ENCODE data around the gene SRXN1.

SRXN1 gene

GRCh38 chr20:664151-664550 lies 11.2 kb upstream of the SRXN1 start:
- no peaks in the 10 kb centered on the region for H3K36me3 ChIP-seq (ENCODE audit: insufficient read depth, low read length)
- H3K9ac ChIP-seq (ENCODE audit: insufficient read length): no peak overlapping the region
- no peak overlapping the region for H3K4me3 ChIP-seq
- DNase-seq (ENCODE audit: low read depth, low spot score): no peak
- no peak for TF ChIP-seq EZH2 (IDR thresholded peaks at IDR 0.05)
- no peak for TF ChIP-seq FOXP2 (optimal IDR thresholded peaks at IDR 0.05; ENCODE audit: control extremely low read depth, extremely low read length, insufficient read depth)
- no peak for TF ChIP-seq POLR2AphosphoS5 (IDR thresholded peaks at IDR 0.05; ENCODE audit: borderline replicate concordance, low read depth, low read length)
- no peaks in the 10 kb centered on the region for H3K9me3 ChIP-seq (ENCODE audit: low read depth, low read length)
- H3K27ac ChIP-seq: no peak overlapping the region

GRCh38 chr20:663315-664090 lies 10.5 kb upstream of the SRXN1 start:
- Histone ChIP-seq H3K27ac (no peak overlapping the region), H3K9ac (ENCODE audit: insufficient read length) (no peak overlapping the region), H3K4me3 (no peak overlapping the region), H3K36me3 (ENCODE audit: insufficient read depth, low read length) (no peaks in the 10 kb centered on the region), H3K9me3 (ENCODE audit: low read depth, low read length) (no peaks in the 10 kb centered on the region)
- TF ChIP-seq EZH2 (IDR thresholded peaks at IDR 0.05) (peak; percentile 82), POLR2AphosphoS5 (IDR thresholded peaks at IDR 0.05; ENCODE audit: borderline replicate concordance, low read depth, low read length) (no peak)
- DNase-seq (ENCODE audit: low read depth, low spot score): no peak

- Histone ChIP-seq H3K9me3 (ENCODE audit: low read depth, low read length) (no peaks in the 10 kb centered on the region), H3K27ac (no peak overlapping the region), H3K36me3 (ENCODE audit: insufficient read depth, low read length) (no peaks in the 10 kb centered on the region), H3K9ac (ENCODE audit: insufficient read length) (no peak overlapping the region), H3K4me3 (no peak overlapping the region)
- no peak for TF ChIP-seq EZH2 (IDR thresholded peaks at IDR 0.05)
- no peak for TF ChIP-seq FOXP2 (optimal IDR thresholded peaks at IDR 0.05; ENCODE audit: control extremely low read depth, extremely low read length, insufficient read depth)
- no peak for TF ChIP-seq POLR2AphosphoS5 (IDR thresholded peaks at IDR 0.05; ENCODE audit: borderline replicate concordance, low read depth, low read length)
- no peak for DNase-seq (ENCODE audit: low read depth, low spot score)
Measured at GRCh38 chr20:662277-663192, 9.5 kb upstream of the SRXN1 start.

- Histone ChIP-seq H3K36me3 (ENCODE audit: insufficient read depth, low read length) (no peaks in the 10 kb centered on the region), H3K4me3 (no peak overlapping the region), H3K27ac (no peak overlapping the region), H3K9ac (ENCODE audit: insufficient read length) (no peak overlapping the region), H3K9me3 (ENCODE audit: low read depth, low read length) (no peaks in the 10 kb centered on the region)
- no peak for TF ChIP-seq FOXP2 (optimal IDR thresholded peaks at IDR 0.05; ENCODE audit: control extremely low read depth, extremely low read length, insufficient read depth)
- TF ChIP-seq POLR2AphosphoS5 (IDR thresholded peaks at IDR 0.05; ENCODE audit: borderline replicate concordance, low read depth, low read length): no peak
- TF ChIP-seq EZH2 (IDR thresholded peaks at IDR 0.05): no peak
- no peak for DNase-seq (ENCODE audit: low read depth, low spot score)
Measured at GRCh38 chr20:661474-662270, 8.7 kb upstream of the SRXN1 start.

GRCh38 chr20:658731-659291 lies 5.8 kb upstream of the SRXN1 start:
- Histone ChIP-seq H3K4me3 (no peak overlapping the region), H3K27ac (no peak overlapping the region), H3K9me3 (ENCODE audit: low read depth, low read length) (no peaks in the 10 kb centered on the region), H3K36me3 (ENCODE audit: insufficient read depth, low read length) (no peaks in the 10 kb centered on the region), H3K9ac (ENCODE audit: insufficient read length) (no peak overlapping the region)
- no peak for TF ChIP-seq FOXP2 (optimal IDR thresholded peaks at IDR 0.05; ENCODE audit: control extremely low read depth, extremely low read length, insufficient read depth)
- no peak for DNase-seq (ENCODE audit: low read depth, low spot score)

- DNase-seq (ENCODE audit: low read depth, low spot score): no peak
- H3K9ac ChIP-seq (ENCODE audit: insufficient read length): no peak overlapping the region
- no peak overlapping the region for H3K27ac ChIP-seq
- no peaks in the 10 kb centered on the region for H3K36me3 ChIP-seq (ENCODE audit: insufficient read depth, low read length)
- no peaks in the 10 kb centered on the region for H3K9me3 ChIP-seq (ENCODE audit: low read depth, low read length)
- no peak overlapping the region for H3K4me3 ChIP-seq
- TF ChIP-seq POLR2AphosphoS5 (IDR thresholded peaks at IDR 0.05; ENCODE audit: borderline replicate concordance, low read depth, low read length) (no peak), EZH2 (IDR thresholded peaks at IDR 0.05) (no peak), FOXP2 (optimal IDR thresholded peaks at IDR 0.05; ENCODE audit: control extremely low read depth, extremely low read length, insufficient read depth) (no peak)
Measured at GRCh38 chr20:658202-658601, 5.2 kb upstream of the SRXN1 start.

GRCh38 chr20:655726-656624 lies 3.0 kb upstream of the SRXN1 start:
- DNase-seq (ENCODE audit: low read depth, low spot score): no peak
- Histone ChIP-seq H3K9me3 (ENCODE audit: low read depth, low read length) (no peaks in the 10 kb centered on the region), H3K4me3 (no peak overlapping the region), H3K9ac (ENCODE audit: insufficient read length) (no peak overlapping the region), H3K27ac (no peak overlapping the region), H3K36me3 (ENCODE audit: insufficient read depth, low read length) (no peaks in the 10 kb centered on the region)
- TF ChIP-seq FOXP2 (optimal IDR thresholded peaks at IDR 0.05; ENCODE audit: control extremely low read depth, extremely low read length, insufficient read depth) (no peak), EZH2 (IDR thresholded peaks at IDR 0.05) (no peak), POLR2AphosphoS5 (IDR thresholded peaks at IDR 0.05; ENCODE audit: borderline replicate concordance, low read depth, low read length) (no peak)
